GM03348 (cell line): ENCODE measurements around the gene TAF11L13.

Source experiments
- DNase-seq: peaks from one replicate; pipeline ENCODE4 v3.0.0; 2012; ENCODE audit warnings: low spot score

TAF11L13 gene

DNA sequence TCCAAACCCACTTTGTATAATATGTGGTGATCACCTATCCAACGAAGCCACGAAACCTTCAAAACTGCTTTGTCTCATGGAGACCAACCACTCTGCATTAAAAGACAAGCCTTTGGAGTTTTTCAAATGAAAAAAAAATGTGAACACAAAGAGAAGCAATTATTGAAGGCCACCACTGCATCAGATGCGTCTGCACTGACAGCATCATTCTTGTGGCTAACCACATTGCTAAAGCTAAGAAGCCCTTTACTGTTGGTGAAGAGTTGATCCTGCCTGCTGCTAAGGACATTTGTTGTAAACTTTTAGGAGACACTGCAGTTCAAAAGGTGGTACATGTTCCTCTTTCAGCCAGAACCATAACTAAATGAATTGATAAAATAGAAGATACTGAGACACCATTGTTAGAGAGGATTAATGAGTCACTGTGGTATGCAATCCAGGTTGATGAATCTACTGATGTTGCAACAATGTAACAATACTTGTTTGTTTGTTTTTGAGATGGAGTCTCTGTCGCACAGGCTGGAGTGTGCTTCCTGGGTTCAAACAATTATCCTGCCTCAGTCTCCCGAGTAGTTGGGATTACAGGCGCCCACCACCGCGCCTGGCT is 47.8 kb downstream of the TAF11L13 start:
- DNase-seq = no peak

DNA sequence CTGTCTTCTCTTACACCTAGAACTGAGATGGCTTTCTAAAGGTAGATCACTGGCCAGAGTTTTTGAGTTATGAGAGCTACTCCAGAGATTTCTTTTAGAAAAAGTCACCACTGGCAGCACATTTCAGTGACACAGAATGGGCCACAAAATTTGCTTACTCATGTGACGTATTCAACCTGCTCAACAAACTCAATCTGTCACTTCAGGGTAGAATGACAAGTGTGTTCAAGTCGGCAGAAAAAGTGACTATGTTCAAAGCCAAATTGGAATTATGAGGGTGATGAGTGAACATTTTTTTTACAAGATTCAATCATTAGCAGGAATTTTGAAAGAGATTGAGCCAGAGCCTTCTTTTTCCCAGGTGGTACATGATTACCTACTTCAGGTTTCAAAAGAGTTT is 48.8 kb downstream of the TAF11L13 start:
- no peak for DNase-seq
